ENCODE results near the gene DNAJC21.

DNAJC21 gene

DNA sequence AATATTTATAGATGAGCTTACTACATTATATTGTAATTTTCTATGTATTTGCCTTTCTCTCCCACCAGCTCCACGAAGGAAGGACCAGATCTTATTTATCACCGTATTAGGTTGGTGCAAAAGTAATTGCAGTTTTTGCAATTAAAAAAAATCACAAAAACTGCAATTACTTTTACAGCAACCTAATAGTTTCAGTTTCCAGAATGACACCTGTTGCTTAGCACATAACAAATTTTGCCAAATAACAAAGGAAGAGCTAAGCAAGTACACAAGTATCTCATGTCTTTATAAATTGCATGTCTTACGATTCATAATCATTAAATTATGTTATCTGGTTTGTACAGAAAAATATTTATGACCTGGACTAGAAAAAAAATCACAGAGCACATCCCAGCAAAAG is 72.5 kb downstream of the DNAJC21 start:
- no peak for DNase-seq (ENCODE audit: low read depth in 1 of 2, low spot score in 1 of 2)
- H3K4me3 ChIP-seq (replicated peaks; ENCODE audit: insufficient read depth, low read length) = no peak overlapping the region
- no peaks in the 10 kb centered on the region for H3K27me3 ChIP-seq (ENCODE audit: insufficient read depth, poor library complexity, severe bottlenecking)
- TF ChIP-seq, protein P1, sequence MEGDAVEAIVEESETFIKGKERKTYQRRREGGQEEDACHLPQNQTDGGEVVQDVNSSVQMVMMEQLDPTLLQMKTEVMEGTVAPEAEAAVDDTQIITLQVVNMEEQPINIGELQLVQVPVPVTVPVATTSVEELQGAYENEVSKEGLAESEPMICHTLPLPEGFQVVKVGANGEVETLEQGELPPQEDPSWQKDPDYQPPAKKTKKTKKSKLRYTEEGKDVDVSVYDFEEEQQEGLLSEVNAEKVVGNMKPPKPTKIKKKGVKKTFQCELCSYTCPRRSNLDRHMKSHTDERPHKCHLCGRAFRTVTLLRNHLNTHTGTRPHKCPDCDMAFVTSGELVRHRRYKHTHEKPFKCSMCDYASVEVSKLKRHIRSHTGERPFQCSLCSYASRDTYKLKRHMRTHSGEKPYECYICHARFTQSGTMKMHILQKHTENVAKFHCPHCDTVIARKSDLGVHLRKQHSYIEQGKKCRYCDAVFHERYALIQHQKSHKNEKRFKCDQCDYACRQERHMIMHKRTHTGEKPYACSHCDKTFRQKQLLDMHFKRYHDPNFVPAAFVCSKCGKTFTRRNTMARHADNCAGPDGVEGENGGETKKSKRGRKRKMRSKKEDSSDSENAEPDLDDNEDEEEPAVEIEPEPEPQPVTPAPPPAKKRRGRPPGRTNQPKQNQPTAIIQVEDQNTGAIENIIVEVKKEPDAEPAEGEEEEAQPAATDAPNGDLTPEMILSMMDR (IDR thresholded peaks at IDR 0.05; ENCODE audit: insufficient read depth, low read length) = no peak
- TF ChIP-seq SPI1 (IDR thresholded peaks at IDR 0.05; ENCODE audit: borderline replicate concordance, low read depth) (no peak), GABPA (IDR thresholded peaks at IDR 0.05; ENCODE audit: low read depth) (no peak), POLR2AphosphoS5 (IDR thresholded peaks at IDR 0.05; ENCODE audit: low read depth) (no peak)
- TF ChIP-seq, protein P2, sequence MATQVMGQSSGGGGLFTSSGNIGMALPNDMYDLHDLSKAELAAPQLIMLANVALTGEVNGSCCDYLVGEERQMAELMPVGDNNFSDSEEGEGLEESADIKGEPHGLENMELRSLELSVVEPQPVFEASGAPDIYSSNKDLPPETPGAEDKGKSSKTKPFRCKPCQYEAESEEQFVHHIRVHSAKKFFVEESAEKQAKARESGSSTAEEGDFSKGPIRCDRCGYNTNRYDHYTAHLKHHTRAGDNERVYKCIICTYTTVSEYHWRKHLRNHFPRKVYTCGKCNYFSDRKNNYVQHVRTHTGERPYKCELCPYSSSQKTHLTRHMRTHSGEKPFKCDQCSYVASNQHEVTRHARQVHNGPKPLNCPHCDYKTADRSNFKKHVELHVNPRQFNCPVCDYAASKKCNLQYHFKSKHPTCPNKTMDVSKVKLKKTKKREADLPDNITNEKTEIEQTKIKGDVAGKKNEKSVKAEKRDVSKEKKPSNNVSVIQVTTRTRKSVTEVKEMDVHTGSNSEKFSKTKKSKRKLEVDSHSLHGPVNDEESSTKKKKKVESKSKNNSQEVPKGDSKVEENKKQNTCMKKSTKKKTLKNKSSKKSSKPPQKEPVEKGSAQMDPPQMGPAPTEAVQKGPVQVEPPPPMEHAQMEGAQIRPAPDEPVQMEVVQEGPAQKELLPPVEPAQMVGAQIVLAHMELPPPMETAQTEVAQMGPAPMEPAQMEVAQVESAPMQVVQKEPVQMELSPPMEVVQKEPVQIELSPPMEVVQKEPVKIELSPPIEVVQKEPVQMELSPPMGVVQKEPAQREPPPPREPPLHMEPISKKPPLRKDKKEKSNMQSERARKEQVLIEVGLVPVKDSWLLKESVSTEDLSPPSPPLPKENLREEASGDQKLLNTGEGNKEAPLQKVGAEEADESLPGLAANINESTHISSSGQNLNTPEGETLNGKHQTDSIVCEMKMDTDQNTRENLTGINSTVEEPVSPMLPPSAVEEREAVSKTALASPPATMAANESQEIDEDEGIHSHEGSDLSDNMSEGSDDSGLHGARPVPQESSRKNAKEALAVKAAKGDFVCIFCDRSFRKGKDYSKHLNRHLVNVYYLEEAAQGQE (IDR thresholded peaks at IDR 0.05; ENCODE audit: insufficient replicate concordance, low read depth) = no peak
- H3K27ac ChIP-seq (replicated peaks) = no peak overlapping the region

DNA sequence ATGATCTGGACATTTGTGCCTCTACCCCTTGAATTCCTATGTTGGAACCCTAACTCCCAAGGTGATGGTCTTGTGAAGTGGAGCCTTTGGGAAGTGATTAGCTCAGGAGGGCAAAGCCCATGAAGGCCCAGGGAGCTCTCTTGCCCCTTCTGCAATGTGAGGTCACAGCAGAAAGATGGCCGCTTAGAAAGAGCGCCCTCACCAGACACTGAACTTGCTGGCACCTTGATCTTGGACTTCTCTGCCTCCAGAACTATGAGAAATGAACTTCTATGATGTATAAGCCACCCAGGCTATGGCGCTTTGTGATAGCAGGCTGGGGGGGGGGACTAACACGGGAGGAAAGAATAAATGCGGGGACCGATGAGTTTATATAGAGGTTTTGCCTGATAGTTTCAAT is 73.1 kb downstream of the DNAJC21 start:
- H3K27ac ChIP-seq (replicated peaks) = no peak overlapping the region
- no peak for DNase-seq (ENCODE audit: low read depth in 1 of 2, low spot score in 1 of 2)
- H3K4me3 ChIP-seq (replicated peaks; ENCODE audit: insufficient read depth, low read length) = no peak overlapping the region
- TF ChIP-seq SPI1 (IDR thresholded peaks at IDR 0.05; ENCODE audit: borderline replicate concordance, low read depth) = no peak
- TF ChIP-seq, protein P2 (IDR thresholded peaks at IDR 0.05; ENCODE audit: insufficient replicate concordance, low read depth) = no peak
- TF ChIP-seq, protein P1 (IDR thresholded peaks at IDR 0.05; ENCODE audit: insufficient read depth, low read length) = no peak
- TF ChIP-seq POLR2AphosphoS5 (IDR thresholded peaks at IDR 0.05; ENCODE audit: low read depth) = no peak
- no peaks in the 10 kb centered on the region for H3K27me3 ChIP-seq (ENCODE audit: insufficient read depth, poor library complexity, severe bottlenecking)

DNA sequence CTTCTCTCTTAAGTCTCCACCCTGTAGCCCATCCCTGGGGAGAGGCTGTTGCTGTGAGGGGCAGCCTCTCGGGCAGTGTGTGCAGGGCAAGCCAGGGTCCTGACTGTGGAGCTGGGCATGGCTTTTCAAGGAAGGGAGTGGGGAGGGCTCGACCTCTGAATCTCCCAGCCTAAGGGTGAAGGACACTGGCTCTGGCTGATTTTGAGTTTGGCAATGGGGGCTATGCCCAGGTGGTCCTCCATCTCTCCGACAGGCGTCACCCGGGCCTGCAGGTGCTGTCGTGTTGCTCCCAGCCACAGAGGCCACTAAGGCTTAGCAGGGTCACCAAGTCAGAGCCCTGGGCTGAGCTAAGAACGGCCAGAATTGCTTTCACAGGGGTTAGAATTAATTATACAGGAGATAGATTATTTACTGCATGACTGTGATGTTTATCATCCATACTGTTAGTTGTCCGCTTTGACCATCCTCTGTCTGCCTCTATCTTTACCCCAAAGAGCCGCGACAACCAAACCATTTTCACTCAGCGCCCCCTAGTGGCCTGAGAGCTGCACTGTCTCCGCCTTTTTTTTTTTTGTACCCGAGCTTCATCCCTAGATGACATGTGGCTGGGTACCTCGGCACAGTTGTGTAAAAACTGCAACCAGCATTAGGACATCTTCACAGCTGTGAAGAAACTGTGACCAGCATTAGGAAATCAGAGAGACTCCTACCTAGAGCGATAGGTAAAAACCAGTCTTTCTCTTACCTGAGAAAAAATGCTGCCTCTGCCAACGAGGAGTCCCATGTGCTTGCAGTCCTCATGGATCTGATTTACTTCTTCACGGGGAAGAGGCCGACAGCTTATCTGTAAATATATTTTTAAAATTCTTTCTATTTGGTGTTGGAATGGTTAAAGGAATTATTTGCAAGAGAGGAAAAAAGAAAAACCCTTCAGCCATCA is 73.9 kb downstream of the DNAJC21 start:
- H3K4me3 ChIP-seq (replicated peaks; ENCODE audit: insufficient read depth, low read length) = no peak overlapping the region
- DNase-seq (ENCODE audit: low read depth in 1 of 2, low spot score in 1 of 2) = peak; percentile 12 to 49
- H3K27ac ChIP-seq (replicated peaks) = no peak overlapping the region
- TF ChIP-seq POLR2AphosphoS5 (IDR thresholded peaks at IDR 0.05; ENCODE audit: low read depth) = no peak
- TF ChIP-seq, protein P1 (IDR thresholded peaks at IDR 0.05; ENCODE audit: insufficient read depth, low read length) = peak; percentile 76
- H3K27me3 ChIP-seq (ENCODE audit: insufficient read depth, poor library complexity, severe bottlenecking) = no peaks in the 10 kb centered on the region

Measured in HL-60 (cell line).